GM12892 (cell line): ENCODE measurements around the gene GPSM3.

Experiments
- POLR2A ChIP-seq: IDR thresholded peaks from 2 replicates; pipeline ENCODE4 v1.6.1; 2011; ENCODE audit warnings: low read depth, low read length, control low read depth
- TAF1 ChIP-seq: IDR thresholded peaks from 2 replicates; pipeline ENCODE4 v1.6.1; 2011; ENCODE audit warnings: low read depth, mild to moderate bottlenecking, control low read depth, low read length, borderline replicate concordance

GRCh38 chr6:32149092-32149755, 43.2 kb downstream of the GPSM3 start:
- no peak for TF ChIP-seq POLR2A
- TF ChIP-seq TAF1, result no peak
